ENCODE data around the gene PCDHA13. TPM values are rescaled to one million over a fixed set of nuclear protein-coding genes. Genes with fewer than 3 reads are reported as not detected.
"Not testable (repeated sequence)": the region's sequence is repeated elsewhere in the genome, so short reads cannot be mapped to it uniquely, and the experiment has no call there.

PCDHA13 gene
- total RNA-seq, 4 donors from 2014 or later: 1.8 to 4.0 (median 3.1) TPM

GRCh38 chr5:140868721-140869554, 13.0 kb upstream of the PCDHA13 start, which contains the start of gene PCDHA11:
Gene PCDHA11 (plus strand): TSS chr5:140868957. CDS start chr5:140869104, 147 bp downstream.
- WGBS, 2 donors: 16 to 19% methylated on average over 40 to 41 of the region's 41 CpGs
- no peak within 1 kb of the TSS for H3K27ac ChIP-seq

GRCh38 chr5:140869555-140869886, 12.4 kb upstream of the PCDHA13 start:
- intact Hi-C loops (cut with DNase I): no loop called here
- no peaks in the 10 kb centered on the region for H3K9me3 ChIP-seq
- DNase-seq: no peak
- TF ChIP-seq POLR2A (IDR thresholded peaks at IDR 0.05): no peak
- TF ChIP-seq CTCF (IDR thresholded peaks at IDR 0.05): no peak
- H3K4me1 ChIP-seq: no peaks in the 10 kb centered on the region
- no peak overlapping the region for H3K4me3 ChIP-seq (replicated peaks in 1 of 3)
- no peak overlapping the region for H3K27ac ChIP-seq
- no peaks in the 10 kb centered on the region for H3K27me3 ChIP-seq
- H3K36me3 ChIP-seq: no peaks in the 10 kb centered on the region
- 51 to 66% methylated on average over 5 of the region's 5 CpGs for WGBS, 2 donors

More at GRCh38 chr5:140868721-140869554, 13.0 kb upstream of the PCDHA13 start, which contains the start of gene PCDHA11:
- no peaks in the 10 kb centered on the region for H3K4me1 ChIP-seq
- H3K9me3 ChIP-seq: no peaks in the 10 kb centered on the region
- TF ChIP-seq POLR2A (IDR thresholded peaks at IDR 0.05) (no peak), CTCF (IDR thresholded peaks at IDR 0.05) (peak in 5 of 6 experiments; percentile 9 to 44 (median 31))
- no peaks in the 10 kb centered on the region for H3K27me3 ChIP-seq
- no peak for DNase-seq
- H3K4me3 ChIP-seq (replicated peaks in 1 of 3): peak within 1 kb of the TSS in 1 of 3 donors; percentile 5
- intact Hi-C loops (cut with DNase I): no loop called here
- H3K36me3 ChIP-seq: no peaks in the 10 kb centered on the region

GRCh38 chr5:140870221-140871201, 11.4 kb upstream of the PCDHA13 start:
- H3K4me1 ChIP-seq: no peaks in the 10 kb centered on the region
- no peaks in the 10 kb centered on the region for H3K27me3 ChIP-seq
- H3K4me3 ChIP-seq (replicated peaks in 1 of 3): no peak overlapping the region
- no peak overlapping the region for H3K27ac ChIP-seq
- WGBS, 2 donors: 44 to 55% methylated on average over 12 to 84 of the region's 114 CpGs
- TF ChIP-seq POLR2A (IDR thresholded peaks at IDR 0.05): no peak
- TF ChIP-seq CTCF (IDR thresholded peaks at IDR 0.05): no peak
- intact Hi-C loops (cut with DNase I): no loop called here
- no peaks in the 10 kb centered on the region for H3K9me3 ChIP-seq
- H3K36me3 ChIP-seq: no peaks in the 10 kb centered on the region
- DNase-seq: no peak

GRCh38 chr5:140875085-140876065, 6.5 kb upstream of the PCDHA13 start, which contains the start of gene PCDHA12:
Gene PCDHA12 (plus strand): TSS chr5:140875308. CDS start chr5:140875473, 165 bp downstream.
- no peak within 1 kb of the TSS for H3K4me3 ChIP-seq (replicated peaks in 1 of 3)
- H3K4me1 ChIP-seq: no peaks in the 10 kb centered on the region
- no peaks in the 10 kb centered on the region for H3K27me3 ChIP-seq
- DNase-seq: no peak
- WGBS, 2 donors: 12 to 16% methylated on average over 31 to 44 of the region's 47 CpGs
- no peaks in the 10 kb centered on the region for H3K9me3 ChIP-seq
- no peaks in the 10 kb centered on the region for H3K36me3 ChIP-seq
- no peak for TF ChIP-seq POLR2A (IDR thresholded peaks at IDR 0.05)
- TF ChIP-seq CTCF (IDR thresholded peaks at IDR 0.05): peak; percentile 14 to 52 (median 34)
- H3K27ac ChIP-seq: peak within 1 kb of the TSS in 1 of 3 donors; percentile 59
- intact Hi-C loops (cut with DNase I): no loop called here

GRCh38 chr5:140876541-140877261, 5.2 kb upstream of the PCDHA13 start:
- DNase-seq; intact Hi-C loops (cut with DNase I); H3K36me3 ChIP-seq; H3K27me3 ChIP-seq; H3K27ac ChIP-seq; H3K4me3 ChIP-seq (replicated peaks in 1 of 3); H3K4me1 ChIP-seq; H3K9me3 ChIP-seq: not testable (repeated sequence)
- WGBS, 2 donors: 34 to 50% methylated on average over 38 to 70 of the region's 80 CpGs
